DMS114 treated with DMSO at 0.1 percent for 48 hours (cell line): ENCODE results near the gene NSG1.
"Not testable (repeated sequence)": the region's sequence is repeated elsewhere in the genome, so short reads cannot be mapped to it uniquely, and the experiment has no call there.

Source experiments
- DNase-seq: peaks from one replicate; lab custom pipeline; 2025; ENCODE audit not compliant: unreplicated experiment; lab: John Stamatoyannopoulos, UW

Gene NSG1

GRCh38 chr4:4465238-4465637, 78.3 kb downstream of the NSG1 start:
- not testable (repeated sequence) for DNase-seq
